Measurements from ENCODE around the gene MYO6.

Gene MYO6

DNA sequence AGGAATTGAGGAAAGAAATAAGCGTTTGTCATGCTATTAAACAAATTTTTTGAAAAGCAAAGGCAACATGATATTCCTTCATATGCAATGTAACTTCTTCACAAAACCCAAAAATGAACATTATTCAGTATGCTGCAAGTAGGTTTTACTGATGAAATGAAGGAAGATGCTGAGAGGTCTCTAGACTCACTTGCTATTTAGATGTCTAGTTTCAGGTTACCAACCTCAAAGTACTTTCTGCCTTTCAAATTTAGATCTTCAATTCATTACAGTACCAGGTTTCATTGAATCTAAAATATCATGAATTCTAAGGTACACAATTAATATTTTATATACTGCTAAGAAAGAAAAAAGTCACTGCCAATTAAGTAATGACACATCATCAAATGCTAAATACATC lies 39.9 kb downstream of the MYO6 start:
- H3K4me2 ChIP-seq (ENCODE audit: low read length) = no peak overlapping the region
- no peak overlapping the region for H3K27ac ChIP-seq (ENCODE audit: low read length)
- H4K20me1 ChIP-seq (ENCODE audit: insufficient read depth, low read length) = no peaks in the 10 kb centered on the region
- H3K27me3 ChIP-seq (ENCODE audit: low read depth, low read length) = no peaks in the 10 kb centered on the region
- H3K79me2 ChIP-seq (ENCODE audit: low read length) = no peaks in the 10 kb centered on the region
- H3K4me3 ChIP-seq (ENCODE audit: low read length) = no peak overlapping the region
- H2AFZ ChIP-seq (ENCODE audit: low read depth, low read length) = no peak overlapping the region
- no peaks in the 10 kb centered on the region for H3K9me3 ChIP-seq (ENCODE audit: insufficient read depth, low read length)
- no peak overlapping the region for H3K9ac ChIP-seq (ENCODE audit: low read length)
- TF ChIP-seq EZH2phosphoT487 (IDR thresholded peaks at IDR 0.05; ENCODE audit: low read depth) = no peak
- TF ChIP-seq, protein P1, sequence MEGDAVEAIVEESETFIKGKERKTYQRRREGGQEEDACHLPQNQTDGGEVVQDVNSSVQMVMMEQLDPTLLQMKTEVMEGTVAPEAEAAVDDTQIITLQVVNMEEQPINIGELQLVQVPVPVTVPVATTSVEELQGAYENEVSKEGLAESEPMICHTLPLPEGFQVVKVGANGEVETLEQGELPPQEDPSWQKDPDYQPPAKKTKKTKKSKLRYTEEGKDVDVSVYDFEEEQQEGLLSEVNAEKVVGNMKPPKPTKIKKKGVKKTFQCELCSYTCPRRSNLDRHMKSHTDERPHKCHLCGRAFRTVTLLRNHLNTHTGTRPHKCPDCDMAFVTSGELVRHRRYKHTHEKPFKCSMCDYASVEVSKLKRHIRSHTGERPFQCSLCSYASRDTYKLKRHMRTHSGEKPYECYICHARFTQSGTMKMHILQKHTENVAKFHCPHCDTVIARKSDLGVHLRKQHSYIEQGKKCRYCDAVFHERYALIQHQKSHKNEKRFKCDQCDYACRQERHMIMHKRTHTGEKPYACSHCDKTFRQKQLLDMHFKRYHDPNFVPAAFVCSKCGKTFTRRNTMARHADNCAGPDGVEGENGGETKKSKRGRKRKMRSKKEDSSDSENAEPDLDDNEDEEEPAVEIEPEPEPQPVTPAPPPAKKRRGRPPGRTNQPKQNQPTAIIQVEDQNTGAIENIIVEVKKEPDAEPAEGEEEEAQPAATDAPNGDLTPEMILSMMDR (IDR thresholded peaks at IDR 0.05; ENCODE audit: low read depth, low read length) = no peak
- no peaks in the 10 kb centered on the region for H3K4me1 ChIP-seq (ENCODE audit: low read length)
- H3K36me3 ChIP-seq (replicated peaks; ENCODE audit: low read depth, low read length) = no peaks in the 10 kb centered on the region

DNA sequence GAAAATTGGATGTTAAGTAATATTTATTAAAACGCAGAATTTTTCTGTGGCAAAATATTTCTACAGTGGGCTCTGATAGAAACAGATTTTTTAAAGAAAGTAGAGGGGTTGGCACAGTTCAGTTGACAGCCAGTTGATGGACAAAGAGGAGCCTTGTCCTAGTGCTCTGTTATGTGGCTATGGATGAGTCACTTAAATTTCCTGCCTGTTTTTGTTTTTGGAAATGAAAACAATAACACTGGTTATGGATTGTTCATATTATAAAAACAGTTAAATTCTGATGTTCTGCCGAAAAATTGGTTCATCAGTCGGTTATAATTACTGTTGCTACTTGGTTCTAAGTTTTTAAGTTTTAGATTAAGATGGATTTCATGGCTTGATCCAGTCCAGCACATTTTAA lies 42.8 kb downstream of the MYO6 start:
- Histone ChIP-seq H3K4me3 (ENCODE audit: low read length) (no peak overlapping the region), H4K20me1 (ENCODE audit: insufficient read depth, low read length) (no peaks in the 10 kb centered on the region), H3K27me3 (ENCODE audit: low read depth, low read length) (no peaks in the 10 kb centered on the region), H3K9ac (ENCODE audit: low read length) (no peak overlapping the region), H3K4me2 (ENCODE audit: low read length) (no peak overlapping the region), H3K4me1 (ENCODE audit: low read length) (no peaks in the 10 kb centered on the region), H3K79me2 (ENCODE audit: low read length) (no peaks in the 10 kb centered on the region), H3K36me3 (replicated peaks; ENCODE audit: low read depth, low read length) (no peaks in the 10 kb centered on the region), H3K27ac (ENCODE audit: low read length) (no peak overlapping the region), H2AFZ (ENCODE audit: low read depth, low read length) (no peak overlapping the region), H3K9me3 (ENCODE audit: insufficient read depth, low read length) (no peaks in the 10 kb centered on the region)
- no peak for TF ChIP-seq EZH2phosphoT487 (IDR thresholded peaks at IDR 0.05; ENCODE audit: low read depth)
- TF ChIP-seq, protein P1 (IDR thresholded peaks at IDR 0.05; ENCODE audit: low read depth, low read length) = no peak

DNA sequence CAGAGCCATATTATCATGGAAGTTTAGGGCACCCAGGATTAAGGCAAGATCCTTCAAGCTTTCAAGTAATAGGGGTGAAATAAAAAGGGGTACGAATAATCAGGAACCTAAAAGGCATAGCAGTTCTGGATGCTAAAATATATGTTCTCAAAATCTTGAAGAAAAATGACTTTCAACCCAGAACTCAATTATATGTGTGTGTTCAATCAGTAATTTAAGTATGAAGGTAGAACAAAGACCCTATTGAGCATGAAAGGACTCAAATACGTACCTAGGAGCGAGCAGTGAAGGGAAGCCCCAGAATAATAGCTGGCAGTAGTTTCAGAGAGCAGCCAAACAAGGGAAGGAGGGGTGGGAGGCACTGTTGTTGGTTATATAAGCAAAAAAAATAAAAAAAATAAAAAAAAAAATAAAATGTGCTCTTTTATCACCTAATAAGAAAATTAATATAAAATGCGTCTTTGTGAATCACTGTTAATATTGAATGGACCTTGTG lies 45.4 kb downstream of the MYO6 start:
- H3K9ac ChIP-seq (ENCODE audit: low read length) = no peak overlapping the region

DNA sequence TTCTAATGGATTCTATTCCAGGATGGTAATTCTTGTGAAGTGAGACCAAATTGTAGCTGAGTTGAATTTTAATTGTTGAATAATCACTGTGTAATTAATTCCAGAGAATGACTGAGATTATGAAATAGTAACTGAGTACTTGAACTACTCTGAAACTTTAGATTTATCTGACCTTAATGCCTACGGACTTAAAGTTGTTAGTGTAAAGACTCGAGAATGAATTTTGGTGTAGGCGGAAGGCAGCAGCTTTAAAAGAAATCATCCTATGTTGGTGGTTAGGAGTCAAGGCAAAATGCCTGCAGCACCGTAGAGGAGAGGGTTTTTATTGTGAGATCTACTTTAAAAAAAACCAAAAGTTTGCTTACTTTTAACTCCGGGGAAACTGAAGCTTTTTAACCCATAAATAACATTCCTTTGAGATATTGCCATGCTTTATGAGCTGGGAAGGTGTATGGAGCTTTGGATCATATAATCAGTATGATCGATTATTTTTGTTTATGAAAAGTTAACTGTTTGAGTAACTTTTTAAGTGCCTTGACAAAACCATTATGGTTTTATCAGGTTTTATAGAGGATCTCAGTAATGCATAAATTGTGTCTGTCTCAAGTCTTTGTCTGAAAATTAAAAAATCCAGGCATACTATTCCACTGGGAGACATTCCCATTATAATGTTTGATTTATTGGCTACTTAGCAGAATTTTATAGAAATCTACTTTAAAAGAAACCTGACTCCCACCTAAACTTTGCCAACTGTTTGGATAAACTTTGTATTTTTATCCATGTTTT lies 46.1 kb downstream of the MYO6 start:
- H3K79me2 ChIP-seq (ENCODE audit: low read length) = no peaks in the 10 kb centered on the region
- H3K27me3 ChIP-seq (ENCODE audit: low read depth, low read length) = no peaks in the 10 kb centered on the region
- no peaks in the 10 kb centered on the region for H4K20me1 ChIP-seq (ENCODE audit: insufficient read depth, low read length)
- peaks cover under 1% of the 10 kb centered on the region; the same call in 1 of the 2 replicates for H3K4me1 ChIP-seq (ENCODE audit: low read length)
- H3K4me2 ChIP-seq (ENCODE audit: low read length) = no peak overlapping the region
- H3K36me3 ChIP-seq (replicated peaks; ENCODE audit: low read depth, low read length) = no peaks in the 10 kb centered on the region
- no peak for TF ChIP-seq EZH2phosphoT487 (IDR thresholded peaks at IDR 0.05; ENCODE audit: low read depth)
- TF ChIP-seq, protein P1 (IDR thresholded peaks at IDR 0.05; ENCODE audit: low read depth, low read length) = no peak
- no peaks in the 10 kb centered on the region for H3K9me3 ChIP-seq (ENCODE audit: insufficient read depth, low read length)
- no peak overlapping the region for H3K9ac ChIP-seq (ENCODE audit: low read length)
- H2AFZ ChIP-seq (ENCODE audit: low read depth, low read length) = no peak overlapping the region
- no peak overlapping the region for H3K27ac ChIP-seq (ENCODE audit: low read length)
- H3K4me3 ChIP-seq (ENCODE audit: low read length) = no peak overlapping the region

More for the DNA sequence above, 45.4 kb downstream of the MYO6 start:
- Histone ChIP-seq H2AFZ (ENCODE audit: low read depth, low read length) (no peak overlapping the region), H3K27me3 (ENCODE audit: low read depth, low read length) (no peaks in the 10 kb centered on the region), H3K36me3 (replicated peaks; ENCODE audit: low read depth, low read length) (no peaks in the 10 kb centered on the region), H3K4me3 (ENCODE audit: low read length) (no peak overlapping the region), H4K20me1 (ENCODE audit: insufficient read depth, low read length) (no peaks in the 10 kb centered on the region), H3K27ac (ENCODE audit: low read length) (no peak overlapping the region), H3K4me1 (ENCODE audit: low read length) (no peaks in the 10 kb centered on the region), H3K4me2 (ENCODE audit: low read length) (no peak overlapping the region), H3K9me3 (ENCODE audit: insufficient read depth, low read length) (no peaks in the 10 kb centered on the region), H3K79me2 (ENCODE audit: low read length) (no peaks in the 10 kb centered on the region)
- TF ChIP-seq, protein P1 (IDR thresholded peaks at IDR 0.05; ENCODE audit: low read depth, low read length) = no peak
